NB4 (cell line): ENCODE measurements around the gene ZNF800.

Experiments used
- DNase-seq: peaks from one replicate; pipeline ENCODE4 v3.0.0; 2010; ENCODE audit warnings: low read depth
- H3K4me3 ChIP-seq: one replicate; pipeline ENCODE4 v1.5.1; 2011; ENCODE audit warnings: mild to moderate bottlenecking, low read depth, low read length, moderate library complexity
- CTCF ChIP-seq: IDR thresholded peaks from one replicate; pipeline ENCODE4 v1.5.1; 2012; ENCODE audit warnings: low read depth, low read length
- MAX ChIP-seq: IDR thresholded peaks from 2 replicates; pipeline ENCODE4 v1.6.1; 2011; ENCODE audit warnings: low read depth, low read length
- MYC ChIP-seq: IDR thresholded peaks from 2 replicates; pipeline ENCODE4 v1.6.1; 2011; ENCODE audit warnings: low read depth, low read length
- POLR2A ChIP-seq: IDR thresholded peaks from 2 replicates; pipeline ENCODE4 v1.6.1; 2011; ENCODE audit warnings: mild to moderate bottlenecking; ENCODE audit not compliant: insufficient read length; ENCODE audit errors: extremely low read depth

ZNF800 gene

GRCh38 chr7:127330070-127330469 is 62.4 kb downstream of the ZNF800 start:
- no peak for DNase-seq
- no peak overlapping the region for H3K4me3 ChIP-seq
- no peak for TF ChIP-seq MAX
- TF ChIP-seq POLR2A = no peak
- TF ChIP-seq CTCF = no peak
- no peak for TF ChIP-seq MYC

GRCh38 chr7:127322832-127323493 is 69.5 kb downstream of the ZNF800 start:
- no peak for DNase-seq
- no peak for TF ChIP-seq MYC
- no peak for TF ChIP-seq MAX
- no peak for TF ChIP-seq POLR2A
- TF ChIP-seq CTCF = no peak
- no peak overlapping the region for H3K4me3 ChIP-seq

GRCh38 chr7:127322351-127322750 is 70.2 kb downstream of the ZNF800 start:
- TF ChIP-seq MYC = no peak
- no peak for TF ChIP-seq MAX
- TF ChIP-seq CTCF = no peak
- no peak for TF ChIP-seq POLR2A
- no peak overlapping the region for H3K4me3 ChIP-seq
- DNase-seq = no peak

GRCh38 chr7:127320974-127321373 is 71.5 kb downstream of the ZNF800 start:
- H3K4me3 ChIP-seq = no peak overlapping the region
- no peak for DNase-seq
- no peak for TF ChIP-seq MAX
